ENCODE measurements around the gene APBB2. TPM values are rescaled to one million over a fixed set of nuclear protein-coding genes. Genes with fewer than 3 reads are reported as not detected.

APBB2 gene
- total RNA-seq, 2 donors from 2014 or later: 34.8 to 42.8 TPM

- no peak for ATAC-seq
- Histone ChIP-seq H3K27me3 (no peaks in the 10 kb centered on the region), H3K36me3 (replicated peaks in 1 of 2; ENCODE audit: insufficient read depth in 1 of 2, low read depth in 2 of 2) (no peaks in the 10 kb centered on the region), H3K4me1 (no peaks in the 10 kb centered on the region), H3K9me3 (no peaks in the 10 kb centered on the region), H3K4me3 (no peak overlapping the region), H3K27ac (no peak overlapping the region)
- TF ChIP-seq, protein P1, sequence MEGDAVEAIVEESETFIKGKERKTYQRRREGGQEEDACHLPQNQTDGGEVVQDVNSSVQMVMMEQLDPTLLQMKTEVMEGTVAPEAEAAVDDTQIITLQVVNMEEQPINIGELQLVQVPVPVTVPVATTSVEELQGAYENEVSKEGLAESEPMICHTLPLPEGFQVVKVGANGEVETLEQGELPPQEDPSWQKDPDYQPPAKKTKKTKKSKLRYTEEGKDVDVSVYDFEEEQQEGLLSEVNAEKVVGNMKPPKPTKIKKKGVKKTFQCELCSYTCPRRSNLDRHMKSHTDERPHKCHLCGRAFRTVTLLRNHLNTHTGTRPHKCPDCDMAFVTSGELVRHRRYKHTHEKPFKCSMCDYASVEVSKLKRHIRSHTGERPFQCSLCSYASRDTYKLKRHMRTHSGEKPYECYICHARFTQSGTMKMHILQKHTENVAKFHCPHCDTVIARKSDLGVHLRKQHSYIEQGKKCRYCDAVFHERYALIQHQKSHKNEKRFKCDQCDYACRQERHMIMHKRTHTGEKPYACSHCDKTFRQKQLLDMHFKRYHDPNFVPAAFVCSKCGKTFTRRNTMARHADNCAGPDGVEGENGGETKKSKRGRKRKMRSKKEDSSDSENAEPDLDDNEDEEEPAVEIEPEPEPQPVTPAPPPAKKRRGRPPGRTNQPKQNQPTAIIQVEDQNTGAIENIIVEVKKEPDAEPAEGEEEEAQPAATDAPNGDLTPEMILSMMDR (IDR thresholded peaks at IDR 0.05): no peak
- no peak for TF ChIP-seq POLR2A (IDR thresholded peaks at IDR 0.05)
- intact Hi-C loops (cut with DNase I): no loop called here
- 84 to 87% methylated on average over 2 of the region's 2 CpGs for WGBS, 2 donors
- DNase-seq: no peak
These were observed 170.9 kb downstream of the APBB2 start for GRCh38 chr4:41043465-41043864.

GRCh38 chr4:41041551-41041950, 172.8 kb downstream of the APBB2 start:
- ATAC-seq: no peak
- WGBS, 2 donors: 40 to 66% methylated on average over 1 of the region's 1 CpG
- H3K27ac ChIP-seq: no peak overlapping the region
- DNase-seq: no peak
- H3K4me3 ChIP-seq: no peak overlapping the region
- no peaks in the 10 kb centered on the region for H3K36me3 ChIP-seq (replicated peaks in 1 of 2; ENCODE audit: insufficient read depth in 1 of 2, low read depth in 2 of 2)
- TF ChIP-seq POLR2A (IDR thresholded peaks at IDR 0.05): no peak
- TF ChIP-seq, protein P1 (IDR thresholded peaks at IDR 0.05): no peak
- no peaks in the 10 kb centered on the region for H3K9me3 ChIP-seq
- H3K4me1 ChIP-seq: no peaks in the 10 kb centered on the region
- intact Hi-C loops (cut with DNase I): no loop called here
- H3K27me3 ChIP-seq: no peaks in the 10 kb centered on the region

DNA sequence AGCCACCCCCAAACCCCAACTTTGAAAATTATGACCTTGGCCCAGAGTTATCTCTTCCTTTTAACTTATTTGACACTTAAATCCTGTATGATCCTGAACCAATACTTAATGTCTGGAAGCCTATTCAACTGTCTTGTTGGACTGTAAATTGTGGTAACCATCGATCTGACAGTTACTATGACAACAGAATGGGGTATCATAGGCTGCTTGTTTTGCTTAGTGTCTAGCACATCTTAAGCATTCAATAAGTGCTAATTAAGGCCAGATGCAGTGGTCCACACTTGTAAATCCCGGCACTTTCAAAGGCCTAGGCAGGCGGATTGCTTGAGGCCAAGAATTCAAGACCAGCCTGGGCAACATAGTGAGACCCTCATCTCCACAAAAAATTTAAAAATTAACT, 175.0 kb downstream of the APBB2 start:
- H3K27ac ChIP-seq: no peak overlapping the region
- H3K36me3 ChIP-seq (replicated peaks in 1 of 2; ENCODE audit: insufficient read depth in 1 of 2, low read depth in 2 of 2): no peaks in the 10 kb centered on the region
- DNase-seq: no peak
- H3K9me3 ChIP-seq: no peaks in the 10 kb centered on the region
- H3K27me3 ChIP-seq: no peaks in the 10 kb centered on the region
- no peaks in the 10 kb centered on the region for H3K4me1 ChIP-seq
- H3K4me3 ChIP-seq: no peak overlapping the region
- TF ChIP-seq POLR2A (IDR thresholded peaks at IDR 0.05): no peak
- TF ChIP-seq, protein P1 (IDR thresholded peaks at IDR 0.05): no peak
- ATAC-seq: no peak
- intact Hi-C loops (cut with DNase I): no loop called here
- WGBS, 2 donors: 89 to 98% methylated on average over 3 of the region's 3 CpGs

DNA sequence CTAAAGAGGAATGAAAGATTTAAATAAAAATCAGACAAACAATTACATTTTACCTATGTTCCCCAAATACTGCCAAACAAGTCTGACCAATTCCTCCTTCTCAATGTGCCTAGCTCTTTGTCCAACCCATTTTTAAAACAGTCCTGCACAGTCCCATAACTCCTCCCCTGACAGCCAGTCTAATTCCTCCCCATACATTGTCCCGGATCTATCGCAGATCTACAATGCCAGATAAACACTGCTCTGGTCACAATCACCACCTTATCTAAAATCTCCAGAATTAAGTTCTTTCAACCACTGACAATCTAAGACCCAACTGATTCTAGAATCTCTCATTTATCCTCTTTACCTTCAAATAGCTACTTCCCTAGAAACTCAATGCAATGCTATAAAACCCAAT, 176.0 kb downstream of the APBB2 start:
- intact Hi-C loops (cut with DNase I): no loop called here
- H3K27ac ChIP-seq: no peak overlapping the region
- no peak for TF ChIP-seq POLR2A (IDR thresholded peaks at IDR 0.05)
- TF ChIP-seq, protein P1 (IDR thresholded peaks at IDR 0.05): no peak
- ATAC-seq: no peak
- DNase-seq: no peak
- no peaks in the 10 kb centered on the region for H3K4me1 ChIP-seq
- H3K4me3 ChIP-seq: no peak overlapping the region
- no peaks in the 10 kb centered on the region for H3K36me3 ChIP-seq (replicated peaks in 1 of 2; ENCODE audit: insufficient read depth in 1 of 2, low read depth in 2 of 2)
- 87 to 94% methylated on average over 2 of the region's 2 CpGs for WGBS, 2 donors
- H3K9me3 ChIP-seq: no peaks in the 10 kb centered on the region
- no peaks in the 10 kb centered on the region for H3K27me3 ChIP-seq

DNA sequence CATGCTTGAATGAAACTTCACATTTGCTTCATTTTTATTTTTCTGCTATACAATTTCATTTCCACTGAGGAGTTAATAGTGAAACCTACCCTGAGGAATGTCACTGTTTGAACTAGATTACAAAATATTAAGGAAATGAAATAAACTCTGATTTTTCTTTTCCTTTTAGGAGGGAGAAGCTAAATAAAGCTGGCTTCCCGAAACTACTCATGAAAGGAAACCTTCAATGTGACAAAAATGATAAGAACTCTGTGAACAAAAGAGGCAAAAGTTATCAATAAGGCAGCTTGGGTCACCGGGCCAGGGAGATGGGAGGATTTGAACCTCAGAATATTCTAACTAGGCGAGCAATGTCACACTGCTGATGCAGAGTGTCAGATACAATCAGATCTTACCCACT, 185.2 kb downstream of the APBB2 start:
- no peaks in the 10 kb centered on the region for H3K27me3 ChIP-seq
- H3K36me3 ChIP-seq (replicated peaks in 1 of 2; ENCODE audit: insufficient read depth in 1 of 2, low read depth in 2 of 2): no peaks in the 10 kb centered on the region
- peaks cover 13% of the 10 kb centered on the region for H3K4me1 ChIP-seq
- DNase-seq: no peak
- H3K4me3 ChIP-seq: no peak overlapping the region
- peak overlapping the region in 3 of 4 donors; percentile 10 to 68 (median 67) for H3K27ac ChIP-seq
- TF ChIP-seq, protein P1 (IDR thresholded peaks at IDR 0.05): no peak
- TF ChIP-seq POLR2A (IDR thresholded peaks at IDR 0.05): no peak
- H3K9me3 ChIP-seq: peaks cover 0 to 13% (median 0%) of the 10 kb centered on the region in 3 donors
- ATAC-seq: peak; percentile 33
- WGBS, 2 donors: 56% methylated on average over 3 of the region's 3 CpGs
- intact Hi-C loops (cut with DNase I): no loop called here
